HCT116 (cell line): ENCODE results near the gene PFN2. TPM values are rescaled to one million over a fixed set of nuclear protein-coding genes. Genes with fewer than 3 reads are reported as not detected.

Experiments used
- ATAC-seq: fragments of 200-7000 bp; cut with Tn5 transposase; 2 replicates; pipeline ENCODE4 v1.9.1; 2020; ENCODE audit warnings: mild to moderate bottlenecking, moderate library complexity
- BruUV-seq: library from RNA; stranded (reverse); fragments of 400-500 nt; replicated peaks from 2 replicates; lab custom pipeline; 2021; lab: Mats Ljungman, UMichigan
- CTCF ChIA-PET: fragments of 300-600 bp; sonication (Branson Sonifier 250); formaldehyde crosslinking; loops from one replicate; lab custom pipeline; 2021; ENCODE audit warnings: antibody characterized with exemption; lab: Charles Lee
- POLR2A ChIA-PET: fragments of 300-600, 350-600 bp; sonication (Branson Sonifier 250); formaldehyde crosslinking; loops from one replicate; lab custom pipeline; 2021; ENCODE audit warnings: antibody characterized with exemption; lab: Charles Lee
- RAD21 ChIA-PET, 2 experiments: fragments of 300-600 bp; sonication (Branson Sonifier 250); formaldehyde crosslinking; loops; one replicate each; lab custom pipeline; 2023; ENCODE audit warnings: low total read pairs in 2 of 2; ENCODE audit not compliant: uncharacterized antibody in 2 of 2, unreplicated experiment in 2 of 2, low non-redundant PET in 1 of 2; lab: Charles Lee
- DNase-seq: peaks from one replicate; pipeline ENCODE4 v3.0.0-alpha.2; 2010; ENCODE audit warnings: low read depth, low spot score
- H2AFZ ChIP-seq: fragments of 200-600 bp; shearing (Covaris generic), sonication (generic); 2 replicates; pipeline ENCODE4 v1.6.1; 2017; ENCODE audit warnings: low read depth, mixed run types, mixed read lengths, antibody characterized with exemption, low read length; ENCODE audit not compliant: poor library complexity, severe bottlenecking
- H3K27ac ChIP-seq: 2 replicates; pipeline ENCODE4 v1.5.1; 2012; ENCODE audit warnings: low read depth, low read length
- H3K27me3 ChIP-seq: fragments of 200-600 bp; sonication (generic); 2 replicates; pipeline ENCODE4 v1.6.1; 2016; ENCODE audit warnings: mixed run types, low read length, mixed read lengths; ENCODE audit not compliant: insufficient read depth
- H3K36me3 ChIP-seq, 2 experiments: fragments of 200-500 bp in 1 of 2; fragments of 200-600 bp in 1 of 2; sonication (Bioruptor generic) in 1 of 2; sonication (generic) in 1 of 2; 2 replicates each; pipeline versions ENCODE4 v1.5.1 to v1.6.1; 2014 to 2016; ENCODE audit warnings: low read length in 2 of 2, inconsistent platforms in 1 of 2, mixed read lengths in 1 of 2, mixed run types in 1 of 2; ENCODE audit not compliant: insufficient read depth in 2 of 2, control insufficient read depth in 1 of 2
- H3K4me1 ChIP-seq, 2 experiments: fragments of 200-600 bp in 1 of 2; sonication (generic) in 1 of 2; 2 replicates each; pipeline versions ENCODE4 v1.5.1 to v1.6.1; 2012 to 2017; ENCODE audit warnings: low read length in 2 of 2, inconsistent platforms in 1 of 2, mild to moderate bottlenecking in 1 of 2, mixed read lengths in 1 of 2, mixed run types in 1 of 2, moderate library complexity in 1 of 2; ENCODE audit not compliant: insufficient read depth in 2 of 2, control insufficient read depth in 1 of 2
- H3K4me2 ChIP-seq: fragments of 200-600 bp; sonication (generic); 2 replicates; pipeline ENCODE4 v1.6.1; 2017; ENCODE audit warnings: mixed run types, low read length, mixed read lengths
- H3K4me3 ChIP-seq, 2 experiments: fragments of 200-600 bp in 1 of 2; sonication (generic) in 1 of 2; replicated peaks in 1 of 2; 2 replicates each; pipeline ENCODE4 v1.5.1; 2011 to 2016; ENCODE audit warnings: low read length in 2 of 2, control low read depth in 1 of 2, low read depth in 1 of 2, mild to moderate bottlenecking in 1 of 2, mixed read lengths in 1 of 2, mixed run types in 1 of 2
- H3K79me2 ChIP-seq: fragments of 200-600 bp; sonication (generic); 2 replicates; pipeline ENCODE4 v1.6.1; 2017; ENCODE audit warnings: mild to moderate bottlenecking, mixed run types, low read length, moderate library complexity, mixed read lengths; ENCODE audit not compliant: insufficient read depth
- H3K9ac ChIP-seq: fragments of 200-600 bp; sonication (generic); 2 replicates; pipeline ENCODE4 v1.6.1; 2016; ENCODE audit warnings: low read length, mixed read lengths
- H3K9me2 ChIP-seq: fragments of 200-600 bp; sonication (generic), shearing (Covaris generic); 2 replicates; pipeline ENCODE4 v1.6.1; 2017; ENCODE audit warnings: mixed run types, mild to moderate bottlenecking, moderate library complexity; ENCODE audit not compliant: insufficient read depth
- H3K9me3 ChIP-seq, 2 experiments: fragments of 200-500 bp in 1 of 2; fragments of 200-600 bp in 1 of 2; sonication (Bioruptor generic) in 1 of 2; sonication (generic) in 1 of 2; 2 replicates each; pipeline ENCODE4 v1.6.1; 2014 to 2017; ENCODE audit warnings: low read length in 2 of 2, mixed read lengths in 2 of 2, inconsistent platforms in 1 of 2, low read depth in 1 of 2, mild to moderate bottlenecking in 1 of 2, mixed run types in 1 of 2, moderate library complexity in 1 of 2; ENCODE audit not compliant: control insufficient read depth in 1 of 2, insufficient read depth in 1 of 2
- H4K20me1 ChIP-seq: fragments of 200-600 bp; sonication (generic), shearing (Covaris generic); 2 replicates; pipeline ENCODE4 v1.6.1; 2017; ENCODE audit warnings: mixed run types, mild to moderate bottlenecking, moderate library complexity; ENCODE audit not compliant: insufficient read depth
- CBX3 ChIP-seq: IDR thresholded peaks from 2 replicates; pipeline ENCODE4 v1.6.1; 2012; ENCODE audit warnings: low read depth
- EZH2 ChIP-seq: fragments of 200-600 bp; sonication (generic); IDR thresholded peaks from 2 replicates; pipeline ENCODE4 v1.6.1; 2017; ENCODE audit warnings: antibody characterized with exemption, mixed run types
- FOSL1 ChIP-seq: IDR thresholded peaks from 2 replicates; pipeline ENCODE4 v1.6.1; 2012; ENCODE audit warnings: low read depth
- POLR2A ChIP-seq: IDR thresholded peaks from 2 replicates; pipeline ENCODE4 v1.7.0; 2011; ENCODE audit warnings: borderline replicate concordance; ENCODE audit not compliant: insufficient read depth, insufficient read length; ENCODE audit errors: extremely low read depth
- REST ChIP-seq: IDR thresholded peaks from 2 replicates; pipeline ENCODE4 v1.6.1; 2012; ENCODE audit warnings: low read depth
- SRF ChIP-seq: IDR thresholded peaks from 2 replicates; pipeline ENCODE4 v1.6.1; 2012; ENCODE audit warnings: low read depth
- YY1 ChIP-seq: IDR thresholded peaks from 2 replicates; pipeline ENCODE4 v1.6.1; 2011; ENCODE audit warnings: low read length, low read depth, moderate library complexity, mild to moderate bottlenecking; ENCODE audit not compliant: insufficient replicate concordance; ENCODE audit errors: extremely low read depth
- intact Hi-C: fragments of 100-400 bp; cut with micrococcal nuclease; formaldehyde crosslinking; loops from 2 replicates; pipeline ENCODE4 v1.10.0; 2022
- total RNA-seq: library from RNA; stranded (reverse); gene quantifications from one replicate; pipeline ENCODE4 v1.2.1, GENCODE V29; 2021; ENCODE audit not compliant: unreplicated experiment

Gene PFN2
- total RNA-seq, 1 experiment from 2014 or later = 131 TPM

GRCh38 chr3:149992416-149993058 is 21.8 kb upstream of the PFN2 start:
- no TSS peak for BruUV-seq
- no peaks in the 10 kb centered on the region for H3K79me2 ChIP-seq
- H3K27ac ChIP-seq = no peak overlapping the region
- no peak overlapping the region for H3K4me2 ChIP-seq
- no peaks in the 10 kb centered on the region for H3K4me1 ChIP-seq
- ChIA-PET RAD21 (no interaction called here), CTCF (no interaction called here), POLR2A (no interaction called here)
- H2AFZ ChIP-seq = no peak overlapping the region
- no peak; the same call in 1 of the 2 replicates for ATAC-seq
- no peak overlapping the region for H3K4me3 ChIP-seq
- intact Hi-C loops = no loop called here
- no peaks in the 10 kb centered on the region for H4K20me1 ChIP-seq
- H3K27me3 ChIP-seq = no peaks in the 10 kb centered on the region
- no peaks in the 10 kb centered on the region for H3K9me2 ChIP-seq
- no peaks in the 10 kb centered on the region for H3K36me3 ChIP-seq
- no peak for DNase-seq
- peaks cover 5 to 6% of the 10 kb centered on the region in 2 experiments; a peak in 2 of 4 replicates for H3K9me3 ChIP-seq
- TF ChIP-seq REST (no peak), EZH2 (no peak), SRF (no peak), CBX3 (no peak), FOSL1 (no peak), YY1 (no peak), POLR2A (no peak)
- no peak overlapping the region for H3K9ac ChIP-seq
